KOPT-K1 (cell line): ENCODE measurements around the gene PKD1L1.

Experiments used
- H3K27ac ChIP-seq: fragments of 200-600 bp; sonication (generic); 2 replicates; pipeline ENCODE4 v1.5.1; 2016; ENCODE audit warnings: antibody characterized with exemption, mild to moderate bottlenecking, low read depth, low read length; ENCODE audit not compliant: poor library complexity, severe bottlenecking
- H3K36me3 ChIP-seq: fragments of 200-600 bp; sonication (generic); 2 replicates; pipeline ENCODE4 v1.5.1; 2017; ENCODE audit warnings: antibody characterized with exemption, mild to moderate bottlenecking, low read length, moderate library complexity; ENCODE audit not compliant: insufficient read depth
- H3K9me3 ChIP-seq: fragments of 200-600 bp; sonication (generic); 2 replicates; pipeline ENCODE4 v1.5.1; 2017; ENCODE audit warnings: antibody characterized with exemption, low read length, mild to moderate bottlenecking; ENCODE audit not compliant: insufficient read depth, poor library complexity, severe bottlenecking

The PKD1L1 gene

DNA sequence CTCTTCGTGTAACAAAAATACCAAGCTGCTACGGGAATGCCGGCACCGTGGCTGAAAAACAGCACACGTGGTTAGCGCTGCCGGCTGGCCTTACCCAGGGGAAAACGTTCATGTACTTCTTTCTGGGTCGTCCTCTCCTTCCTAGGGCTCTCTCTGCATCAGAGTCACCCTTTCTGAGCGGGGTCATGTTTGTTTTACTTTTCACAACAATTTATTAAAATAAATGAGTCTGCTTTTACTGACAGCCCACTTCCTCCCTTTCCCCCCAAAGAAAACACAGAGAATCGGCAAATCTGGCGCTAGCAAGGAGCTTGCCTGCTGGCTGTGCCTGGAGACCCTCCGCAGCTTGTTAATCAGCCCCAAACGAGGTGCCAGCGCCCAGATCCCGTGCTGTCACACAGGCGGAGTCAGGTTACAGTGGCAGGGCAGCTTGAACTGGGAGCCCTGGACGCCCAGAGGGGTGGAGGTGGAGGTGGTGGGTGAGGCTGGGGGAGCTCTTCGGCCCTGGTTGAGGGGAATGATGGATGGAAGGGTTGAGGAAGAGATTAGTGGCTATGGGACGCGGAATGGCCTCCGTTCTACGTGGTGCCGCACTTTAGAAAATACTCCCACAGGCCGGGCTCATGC, 204.2 kb downstream of the PKD1L1 start:
- H3K9me3 ChIP-seq = no peaks in the 10 kb centered on the region
- H3K36me3 ChIP-seq = no peaks in the 10 kb centered on the region
- no peak overlapping the region for H3K27ac ChIP-seq

DNA sequence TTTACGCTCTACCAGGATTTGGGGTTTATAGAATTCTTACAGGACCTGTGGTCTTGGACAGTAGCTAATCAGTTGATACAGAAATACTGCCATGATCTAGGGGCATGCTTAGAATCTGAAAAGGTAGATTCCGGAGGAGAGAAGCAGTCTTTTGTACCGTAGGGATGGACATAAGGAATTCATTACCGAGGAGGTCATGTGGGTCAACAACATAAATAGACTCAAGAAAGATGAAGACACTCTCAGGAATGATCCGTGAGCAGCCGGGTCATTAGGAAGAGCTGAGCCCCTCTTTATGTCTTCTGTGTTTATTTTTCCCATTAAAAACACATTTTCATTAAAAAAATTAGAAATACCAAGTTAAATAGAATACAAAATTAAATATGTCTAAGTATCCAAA, 206.3 kb downstream of the PKD1L1 start:
- H3K27ac ChIP-seq = no peak overlapping the region
- no peaks in the 10 kb centered on the region for H3K36me3 ChIP-seq
- H3K9me3 ChIP-seq = no peaks in the 10 kb centered on the region

DNA sequence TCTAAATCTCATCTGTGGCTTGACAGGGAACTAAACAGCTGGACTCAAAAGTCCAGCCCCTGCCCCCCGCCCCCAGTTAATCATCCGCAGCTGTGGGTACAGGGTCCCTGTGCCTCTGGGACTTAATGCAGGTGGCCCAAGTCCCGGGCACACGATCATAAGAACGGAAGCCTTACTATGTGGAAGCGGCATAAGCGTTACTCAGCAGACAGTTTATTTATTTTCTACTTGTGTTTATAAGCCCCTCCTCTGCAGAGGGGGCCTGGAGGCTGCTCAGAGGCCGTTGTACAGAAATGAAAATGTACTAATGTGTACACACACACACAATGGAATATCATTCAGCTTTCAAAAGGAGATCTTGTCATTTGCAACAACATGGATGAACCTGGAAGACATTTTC, 208.4 kb downstream of the PKD1L1 start:
- H3K27ac ChIP-seq = no peak overlapping the region
- no peaks in the 10 kb centered on the region for H3K36me3 ChIP-seq
- H3K9me3 ChIP-seq = no peaks in the 10 kb centered on the region

DNA sequence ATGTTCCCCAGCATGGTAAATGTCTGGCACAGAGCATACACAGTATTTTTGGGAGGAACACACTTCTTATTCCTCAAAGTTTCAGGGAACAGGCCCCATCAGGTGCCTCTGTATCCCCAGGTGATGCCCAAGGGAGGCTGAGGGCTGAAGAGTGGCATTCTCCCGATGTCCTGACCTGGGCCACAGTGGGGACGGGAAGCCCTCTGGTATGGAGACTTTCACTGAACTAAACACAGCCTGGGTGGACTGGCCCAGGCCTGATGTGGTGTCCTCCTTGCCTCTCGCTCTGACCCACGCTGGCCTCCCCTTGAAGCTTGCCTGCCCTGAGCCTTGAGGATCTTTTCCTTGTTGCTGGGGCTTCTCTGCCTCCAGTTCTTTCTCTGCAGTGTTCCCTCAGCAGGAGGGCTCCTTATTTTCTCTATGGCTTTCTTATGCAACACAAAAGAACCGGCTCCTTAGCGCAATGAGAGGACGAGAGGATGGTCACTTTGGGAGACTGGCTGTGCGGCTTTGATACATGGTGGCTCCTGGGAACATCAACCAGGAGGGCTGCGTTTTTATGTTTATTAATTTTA, 208.9 kb downstream of the PKD1L1 start:
- no peaks in the 10 kb centered on the region for H3K9me3 ChIP-seq
- no peak overlapping the region for H3K27ac ChIP-seq
- H3K36me3 ChIP-seq = no peaks in the 10 kb centered on the region

DNA sequence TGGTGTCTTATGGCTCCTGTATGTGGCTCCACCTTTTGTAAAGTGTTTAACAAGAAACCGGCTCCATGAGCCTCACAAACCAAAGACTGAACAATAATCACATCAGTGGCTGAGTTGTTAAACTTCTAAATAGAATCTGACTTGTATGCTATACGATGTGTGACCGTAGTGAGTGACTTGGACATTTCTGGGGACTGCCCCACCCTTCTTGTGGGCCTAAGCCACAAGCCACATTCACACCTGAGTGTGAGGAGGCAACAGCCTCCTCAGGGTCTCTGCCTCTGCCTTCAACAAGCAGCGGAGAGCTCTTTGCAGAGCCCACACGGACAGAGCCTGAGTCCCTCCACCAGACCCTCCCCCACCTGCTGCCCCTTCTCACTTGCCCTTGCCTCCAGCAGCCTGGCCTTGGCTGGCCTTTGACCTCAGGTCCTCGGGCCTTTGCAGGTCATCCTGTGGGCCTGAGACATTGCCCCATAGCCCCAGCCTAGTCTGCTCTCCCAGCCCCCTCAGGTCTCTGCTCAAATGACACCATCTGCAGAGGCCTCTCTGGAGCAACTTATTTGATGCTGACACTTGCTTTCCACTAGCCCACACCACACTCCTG, 209.6 kb downstream of the PKD1L1 start:
- Histone ChIP-seq H3K27ac (no peak overlapping the region), H3K9me3 (no peaks in the 10 kb centered on the region), H3K36me3 (no peaks in the 10 kb centered on the region)

DNA sequence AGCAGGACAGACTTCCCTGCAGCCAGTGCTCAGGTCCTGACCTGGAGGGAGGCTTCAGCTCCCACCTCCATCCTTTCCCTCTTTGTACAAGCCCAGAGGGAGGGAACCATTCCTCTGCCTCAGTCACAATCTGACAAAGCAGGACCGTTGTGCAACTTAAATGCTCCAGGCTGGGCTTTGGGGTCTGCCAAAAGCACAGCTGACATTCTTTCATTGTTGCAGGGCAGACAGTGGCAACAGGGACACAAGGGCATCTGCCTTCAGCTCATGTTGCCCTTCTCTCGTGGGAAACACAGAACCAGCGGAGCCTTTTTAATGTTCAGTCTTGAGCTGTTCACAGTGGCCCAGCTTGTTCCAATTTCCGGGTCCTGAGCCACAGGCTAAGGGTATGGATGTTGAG, 210.7 kb downstream of the PKD1L1 start:
- no peaks in the 10 kb centered on the region for H3K36me3 ChIP-seq
- no peak overlapping the region for H3K27ac ChIP-seq

DNA sequence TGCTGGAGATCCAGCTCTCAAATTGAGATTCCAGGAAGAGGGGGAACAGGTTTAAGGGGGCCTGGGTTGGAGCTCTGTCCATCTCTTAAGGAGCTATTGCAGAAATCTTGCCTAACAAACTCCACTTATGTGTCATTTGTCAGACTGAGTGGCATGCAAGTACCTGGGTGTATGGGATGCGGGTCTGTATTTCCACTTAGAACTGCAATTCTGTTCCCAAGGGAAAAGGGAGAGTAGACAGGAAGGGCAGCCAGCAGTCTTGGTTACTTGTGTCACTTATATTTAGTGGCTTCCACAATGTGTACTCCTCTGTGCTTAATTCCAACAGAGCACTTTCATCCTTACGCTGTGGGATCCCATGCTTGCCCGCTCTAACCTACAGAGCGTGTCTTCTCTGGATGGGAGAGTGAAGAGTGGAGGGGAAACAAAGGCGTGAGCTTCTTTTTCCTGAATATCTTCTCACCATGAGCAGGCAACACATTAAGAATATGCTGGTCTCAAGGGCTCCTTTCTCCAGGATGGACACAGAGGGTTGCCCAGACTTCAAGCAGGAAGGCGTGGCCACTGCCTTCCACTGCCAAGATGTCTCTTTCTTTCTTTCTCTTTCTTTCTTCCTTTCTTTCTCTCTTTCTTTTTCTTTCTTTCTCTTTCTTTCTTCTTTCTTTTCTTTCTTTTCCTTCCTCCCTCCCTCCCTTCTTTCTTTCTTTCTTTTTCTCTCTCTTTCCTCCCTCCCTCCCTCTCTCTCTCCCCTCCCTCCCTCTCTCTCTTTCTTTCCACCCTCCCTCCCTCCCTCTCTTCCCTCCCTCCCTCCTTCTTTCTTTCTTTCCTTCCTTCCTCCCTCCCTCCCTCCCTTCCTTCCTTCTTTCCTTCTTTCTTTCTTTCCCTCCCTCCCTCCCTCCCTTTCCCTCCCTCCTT, 212.6 kb downstream of the PKD1L1 start:
- Histone ChIP-seq H3K27ac (no peak overlapping the region), H3K9me3 (no peaks in the 10 kb centered on the region), H3K36me3 (no peaks in the 10 kb centered on the region)

More for the DNA sequence above, 210.7 kb downstream of the PKD1L1 start:
- H3K9me3 ChIP-seq = no peaks in the 10 kb centered on the region

DNA sequence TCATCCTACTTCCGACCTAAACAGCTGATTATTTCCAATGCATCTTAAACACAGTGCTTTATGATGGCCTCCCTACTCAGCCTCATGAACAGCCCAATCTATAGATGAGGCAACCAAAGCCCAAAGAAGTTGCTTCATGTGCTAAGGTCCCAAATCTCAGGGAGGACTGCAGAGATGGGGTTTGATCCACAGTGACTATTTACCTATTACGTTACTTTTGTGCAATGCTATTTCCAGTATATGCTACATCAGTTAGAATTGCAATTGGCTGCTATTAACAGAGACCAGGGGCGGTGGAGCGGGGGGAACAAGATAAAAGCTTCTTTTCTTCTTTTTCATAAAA, 213.3 kb downstream of the PKD1L1 start:
- Histone ChIP-seq H3K36me3 (no peaks in the 10 kb centered on the region), H3K9me3 (no peaks in the 10 kb centered on the region), H3K27ac (no peak overlapping the region)

DNA sequence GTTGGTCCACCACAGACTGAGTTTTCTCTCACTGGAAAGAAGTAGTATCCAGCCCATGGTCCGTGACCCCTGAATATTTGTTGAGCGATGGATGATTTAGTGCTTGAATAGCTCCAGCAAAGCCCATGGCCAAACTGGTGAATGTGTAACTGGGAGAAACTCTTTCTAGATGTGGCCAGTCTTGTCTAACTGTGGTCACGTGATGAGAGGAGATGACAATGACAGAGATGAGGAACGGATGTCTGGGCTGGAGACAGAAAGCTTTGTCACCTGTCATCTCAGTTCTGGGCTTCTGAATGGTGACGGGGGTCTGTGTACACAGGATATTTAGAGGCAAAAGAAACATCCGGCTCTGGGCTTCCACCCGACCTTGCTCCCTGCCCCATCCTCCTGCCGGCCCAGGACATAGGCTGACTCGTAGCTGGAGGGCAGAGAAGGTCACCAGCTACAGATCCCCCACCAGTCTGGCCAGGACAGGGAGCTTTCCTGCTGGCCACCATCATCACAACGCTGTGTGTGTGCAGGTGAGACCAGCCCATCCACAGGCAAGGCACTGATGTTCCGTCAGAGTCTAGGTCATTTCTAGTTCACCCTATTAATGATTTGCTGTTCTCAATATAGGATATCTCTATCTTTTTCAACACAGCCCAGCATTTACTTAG, 213.8 kb downstream of the PKD1L1 start:
- no peak overlapping the region for H3K27ac ChIP-seq
- H3K36me3 ChIP-seq = no peaks in the 10 kb centered on the region
- H3K9me3 ChIP-seq = no peaks in the 10 kb centered on the region

DNA sequence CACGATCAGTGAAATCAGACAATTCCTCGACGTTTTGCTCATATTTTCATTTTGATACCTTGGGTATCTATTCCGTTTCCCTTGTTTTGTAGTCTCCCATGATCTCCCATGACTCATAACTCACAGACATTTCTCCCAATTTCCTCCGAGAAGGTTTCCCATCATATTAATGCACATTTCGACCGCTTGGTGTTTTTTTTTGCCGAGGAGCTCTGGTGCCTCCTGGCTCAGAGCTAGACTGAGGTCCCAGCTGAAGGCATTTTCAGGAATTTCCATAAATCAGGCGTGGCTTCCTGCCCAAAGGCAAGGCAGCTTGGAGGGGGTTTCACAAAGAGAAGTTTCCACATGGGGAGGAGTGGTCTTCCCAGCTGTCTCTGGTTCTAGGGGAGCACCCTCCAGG, 218.1 kb downstream of the PKD1L1 start:
- Histone ChIP-seq H3K9me3 (no peaks in the 10 kb centered on the region), H3K27ac (no peak overlapping the region), H3K36me3 (no peaks in the 10 kb centered on the region)

DNA sequence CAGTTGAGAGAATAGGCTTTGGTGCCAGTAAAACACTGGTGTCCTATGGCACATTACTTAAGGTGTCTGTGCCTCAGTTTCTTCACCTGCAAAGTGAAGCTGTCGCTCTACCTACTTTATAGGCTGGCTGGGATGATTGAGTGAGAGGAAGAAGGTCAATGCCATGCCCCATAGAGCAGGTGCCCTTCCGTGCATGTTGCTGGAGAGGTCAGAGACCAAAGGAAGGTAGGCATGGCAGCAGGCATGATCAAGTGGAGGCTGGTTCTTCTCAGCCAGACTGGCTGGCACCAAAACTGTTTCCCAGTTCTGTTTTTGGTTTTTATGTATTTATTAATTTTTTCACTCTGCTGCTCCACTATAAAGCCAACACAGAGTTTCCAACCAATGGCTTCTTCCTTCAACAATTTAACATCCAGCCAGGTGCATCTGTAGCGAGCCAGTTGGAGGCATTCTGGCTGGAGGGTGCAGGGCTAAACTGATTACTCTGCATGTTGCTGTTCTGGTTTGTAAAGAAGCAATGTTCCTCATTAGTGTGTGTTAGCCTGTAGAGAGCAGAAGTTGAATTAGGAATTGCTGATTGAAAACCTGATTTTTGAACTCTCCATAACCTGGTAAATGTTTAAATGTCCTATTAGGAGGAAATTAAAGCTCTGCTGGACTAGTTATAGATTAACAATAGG, 222.1 kb downstream of the PKD1L1 start:
- H3K9me3 ChIP-seq = no peaks in the 10 kb centered on the region
- H3K36me3 ChIP-seq = no peaks in the 10 kb centered on the region
- H3K27ac ChIP-seq = no peak overlapping the region

DNA sequence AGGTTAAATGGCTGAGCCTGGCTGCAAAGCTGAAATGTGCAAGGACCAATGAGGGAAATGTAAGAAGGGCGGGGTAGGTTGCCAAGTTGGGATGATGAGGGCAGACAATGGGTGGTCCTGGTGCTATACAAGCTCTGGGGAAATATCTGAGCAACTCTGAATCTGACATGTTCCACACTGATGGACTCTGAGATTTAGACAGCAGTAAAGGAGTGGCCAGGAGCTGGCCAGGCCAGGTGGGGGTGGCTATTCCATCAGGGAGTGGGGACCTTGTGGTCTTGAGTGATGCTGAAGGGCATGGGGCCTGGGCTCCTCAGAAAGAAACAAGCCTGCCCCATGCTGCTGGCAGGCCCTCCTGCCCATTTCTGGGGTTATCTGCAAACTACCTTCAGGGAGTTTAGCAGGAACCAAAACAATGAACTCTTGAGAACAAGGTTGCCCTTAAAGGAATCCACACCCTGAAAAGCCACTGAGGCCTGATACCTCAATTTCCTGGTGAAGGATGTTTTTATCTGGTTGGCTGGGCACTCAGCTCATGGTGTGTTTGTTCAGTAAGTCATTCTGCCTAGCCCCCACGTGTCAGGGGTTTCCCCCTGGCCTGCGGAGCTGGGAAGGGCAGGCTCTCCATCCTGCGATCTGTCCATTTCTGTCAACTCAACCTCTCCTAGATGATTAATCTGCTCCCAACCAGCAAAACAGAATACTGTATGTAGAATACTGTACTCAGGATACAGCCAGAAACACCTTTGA, 223.1 kb downstream of the PKD1L1 start:
- no peaks in the 10 kb centered on the region for H3K9me3 ChIP-seq
- H3K36me3 ChIP-seq = no peaks in the 10 kb centered on the region
- no peak overlapping the region for H3K27ac ChIP-seq
